HG03097 (cell line): ENCODE measurements around the gene KCP.

Source experiments
- ATAC-seq: cut with Tn5 transposase; IDR thresholded peaks from one replicate; pipeline ENCODE4 v1.9.1; 2021; ENCODE audit not compliant: unreplicated experiment, low FRiP score

KCP gene

DNA sequence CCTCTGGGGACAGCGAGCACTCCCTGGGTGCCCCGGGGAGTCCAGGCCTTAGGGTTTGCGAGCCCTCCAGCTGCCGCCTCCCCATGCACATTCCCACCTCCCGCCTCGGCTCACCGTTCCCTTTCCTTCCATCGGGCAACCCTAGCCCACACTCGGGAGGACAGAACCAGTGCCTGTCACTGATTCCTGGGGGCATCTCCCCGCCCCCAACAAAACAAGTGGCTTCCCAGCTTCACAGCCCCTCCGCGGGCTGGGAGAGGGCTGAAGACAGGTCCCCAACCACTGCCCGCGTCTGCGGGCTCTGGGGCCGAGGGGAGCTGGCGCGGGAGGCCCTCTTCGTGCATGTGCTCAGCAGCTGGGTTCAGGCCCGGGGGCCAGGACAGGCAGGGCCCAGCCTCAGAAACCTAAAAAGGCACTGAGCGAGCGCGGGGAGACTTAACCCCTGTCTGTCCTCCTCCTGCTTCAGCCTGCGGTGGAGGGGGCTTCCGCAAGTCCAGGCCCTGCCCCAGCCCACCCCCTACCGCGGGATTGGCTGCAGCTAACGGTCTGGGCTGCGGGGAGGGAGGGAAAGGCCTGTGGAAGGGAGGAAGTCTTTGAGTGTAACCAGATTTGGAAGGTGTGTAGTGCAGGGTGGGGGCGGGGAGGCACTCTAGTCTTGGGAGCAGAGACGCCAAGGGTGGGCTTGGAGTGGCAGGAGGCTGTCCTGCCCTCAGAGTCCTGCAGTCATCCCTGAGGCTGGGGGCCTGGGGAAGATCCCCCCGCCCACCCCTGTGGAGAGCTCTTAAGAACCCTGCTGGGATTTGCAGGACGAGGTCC lies 79.1 kb downstream of the KCP start:
- ATAC-seq: no peak

DNA sequence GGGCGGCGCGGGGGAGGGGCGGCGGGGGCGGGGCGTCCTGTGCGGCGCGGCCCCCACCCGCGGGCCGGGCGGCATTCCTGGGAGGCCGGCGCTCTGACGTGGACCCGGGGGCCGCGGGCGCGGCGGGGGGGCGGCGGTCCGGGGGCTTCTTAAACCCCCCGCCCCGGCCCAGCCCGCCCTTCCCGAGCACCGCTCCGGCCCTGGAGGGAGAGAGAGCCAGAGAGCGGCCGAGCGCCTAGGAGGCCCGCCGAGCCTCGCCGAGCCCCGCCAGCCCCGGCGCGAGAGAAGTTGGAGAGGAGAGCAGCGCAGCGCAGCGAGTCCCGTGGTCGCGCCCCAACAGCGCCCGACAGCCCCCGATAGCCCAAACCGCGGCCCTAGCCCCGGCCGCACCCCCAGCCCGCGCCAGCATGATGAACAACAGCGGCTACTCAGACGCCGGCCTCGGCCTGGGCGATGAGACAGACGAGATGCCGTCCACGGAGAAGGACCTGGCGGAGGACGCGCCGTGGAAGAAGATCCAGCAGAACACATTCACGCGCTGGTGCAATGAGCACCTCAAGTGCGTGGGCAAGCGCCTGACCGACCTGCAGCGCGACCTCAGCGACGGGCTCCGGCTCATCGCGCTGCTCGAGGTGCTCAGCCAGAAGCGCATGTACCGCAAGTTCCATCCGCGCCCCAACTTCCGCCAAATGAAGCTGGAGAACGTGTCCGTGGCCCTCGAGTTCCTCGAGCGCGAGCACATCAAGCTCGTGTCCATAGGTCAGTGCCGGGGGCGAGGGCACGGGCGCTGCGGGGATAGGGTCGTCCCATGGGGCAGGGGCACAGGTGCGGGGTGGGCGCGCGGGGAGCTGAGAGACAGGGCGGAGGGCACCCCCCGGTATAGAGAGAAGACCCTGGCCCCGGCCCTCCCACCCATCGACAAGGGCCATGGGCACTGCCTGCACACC lies 80.0 kb downstream of the KCP start, which contains the start of gene FLNC:
TSS of gene FLNC (plus strand) at position 176 of the 947 bp plus-strand sequence. CDS start at position 408, 232 bp downstream.
- no peak for ATAC-seq

DNA sequence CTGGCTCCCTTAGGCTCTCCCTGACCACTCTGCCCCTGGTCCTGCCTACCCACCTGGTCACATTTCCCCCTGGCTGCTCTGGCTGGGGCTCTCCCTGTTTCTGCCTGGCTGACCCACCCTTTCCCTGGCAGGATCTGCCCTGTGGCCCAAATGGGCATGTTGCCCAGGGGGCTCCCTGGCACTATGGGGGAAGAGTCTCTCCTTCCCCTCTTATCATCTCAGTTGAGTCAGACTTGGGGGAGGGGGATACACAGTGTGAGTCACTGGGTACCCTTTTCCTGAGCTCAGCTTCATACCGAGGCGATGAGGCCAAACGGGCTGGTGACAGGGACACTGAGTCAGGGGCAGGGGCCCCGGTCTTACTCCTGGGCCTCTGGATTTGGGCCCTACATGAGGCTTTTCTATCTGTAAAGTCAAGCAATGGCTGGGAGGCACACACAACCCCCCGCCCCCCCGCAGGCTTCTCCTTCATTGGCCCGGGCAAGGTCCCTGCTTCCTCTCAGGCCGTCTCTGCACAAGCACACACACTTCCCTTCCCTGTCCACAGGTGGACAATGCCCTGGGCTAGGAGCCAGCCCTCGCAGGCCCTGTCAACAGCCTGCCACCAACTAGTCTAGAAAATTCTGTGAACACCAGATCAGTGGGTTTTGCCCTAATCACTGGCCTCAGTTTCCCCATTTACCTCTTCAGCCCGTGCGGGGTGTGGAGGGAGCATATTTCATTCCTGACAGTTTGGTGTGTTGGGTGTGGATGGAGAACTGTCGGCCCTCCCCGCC lies 80.9 kb downstream of the KCP start:
- ATAC-seq: no peak

DNA sequence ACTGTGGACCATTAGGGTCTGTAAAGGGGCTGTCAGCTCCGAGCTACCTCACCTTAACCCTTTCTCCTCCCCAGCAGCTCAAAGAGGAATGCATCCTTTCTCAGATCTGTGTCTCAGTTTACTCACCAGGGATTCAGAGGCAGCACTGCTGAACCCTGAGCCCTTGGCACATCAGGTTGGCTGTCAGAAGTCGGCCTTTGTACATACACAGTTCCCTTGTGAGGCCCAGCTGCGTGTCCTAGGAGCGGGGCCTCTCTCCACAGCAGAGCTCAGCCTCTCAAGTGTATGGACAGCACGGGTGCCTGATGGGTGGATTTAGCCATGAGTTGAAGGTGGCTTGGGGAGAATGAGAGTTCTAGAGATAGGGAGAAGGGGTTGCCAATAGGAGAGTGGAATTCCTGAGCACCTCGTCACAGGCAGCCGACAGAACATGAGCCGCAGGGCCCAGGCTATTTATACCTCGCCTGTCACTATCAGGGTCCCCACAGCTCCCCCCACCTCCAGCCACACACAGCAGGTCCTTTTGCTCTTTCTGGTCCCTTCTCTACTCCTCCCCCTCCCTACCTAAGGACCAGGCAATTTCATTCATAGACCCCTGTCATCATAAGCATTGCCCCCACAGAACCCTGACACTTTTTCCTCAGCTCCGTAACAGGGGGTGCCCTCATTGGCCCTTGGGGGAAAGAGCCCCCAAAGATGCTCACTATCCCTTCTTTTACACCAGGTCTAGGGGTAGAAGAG lies 82.4 kb downstream of the KCP start:
- ATAC-seq: no peak

DNA sequence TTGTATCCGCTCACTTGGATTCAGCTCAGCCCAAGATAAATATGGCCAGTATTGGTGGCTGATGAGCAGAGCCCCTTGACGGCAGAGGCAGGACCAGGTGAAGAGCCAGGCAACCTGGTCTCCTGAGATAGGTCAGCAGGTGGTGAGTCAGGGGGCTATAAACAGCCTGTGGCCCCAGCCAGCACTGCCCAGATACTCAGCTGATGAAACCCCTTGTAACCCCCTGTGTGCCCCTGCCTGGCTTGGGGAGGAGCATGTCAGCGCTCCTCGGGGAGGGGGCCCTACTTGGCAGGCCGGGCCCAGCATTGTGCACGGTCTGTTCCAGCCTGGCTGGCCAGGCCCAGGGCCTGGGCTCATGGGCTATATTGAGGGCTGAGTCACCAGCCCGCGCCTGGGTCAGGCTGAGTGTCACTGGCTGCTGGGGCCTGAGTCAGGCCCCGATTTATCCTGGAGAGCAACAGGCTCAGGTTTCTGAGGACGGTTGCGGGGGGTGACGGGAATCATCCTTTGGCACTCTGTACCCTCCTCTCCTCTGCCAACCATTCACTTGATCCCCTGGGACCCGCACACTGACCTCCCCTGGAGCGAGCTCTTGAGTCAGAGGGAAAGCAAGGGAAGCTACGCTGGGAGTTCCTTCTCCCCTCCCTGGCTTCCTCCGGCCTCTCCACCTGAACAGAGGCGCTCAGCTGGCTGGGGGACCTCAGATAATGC lies 83.1 kb downstream of the KCP start:
- ATAC-seq: no peak

DNA sequence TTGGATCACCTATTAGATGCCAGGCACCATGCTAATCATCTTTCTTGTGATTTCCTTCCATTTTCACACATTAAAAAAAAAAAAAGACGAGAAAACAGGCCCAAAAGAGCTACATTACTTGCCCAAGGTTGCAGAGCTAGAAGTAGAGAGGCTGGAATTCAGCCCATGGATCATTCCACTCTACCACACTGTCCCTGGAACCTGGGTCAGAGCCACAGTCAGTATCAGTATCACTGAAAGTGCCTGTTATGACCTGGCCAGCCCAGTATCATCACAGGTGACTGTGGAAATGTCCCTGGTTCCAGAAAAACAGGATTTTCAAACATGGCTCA lies 83.6 kb downstream of the KCP start:
- no peak for ATAC-seq
